ENCODE results near the gene PPP1R1C.

The PPP1R1C gene

GRCh38 chr2:182066400-182067087 is 80.9 kb downstream of the PPP1R1C start:
- in situ Hi-C loops (cut with MboI; ENCODE audit: low sequenced_read_pairs, unreplicated experiment): no loop called here
- TF ChIP-seq, protein P1, sequence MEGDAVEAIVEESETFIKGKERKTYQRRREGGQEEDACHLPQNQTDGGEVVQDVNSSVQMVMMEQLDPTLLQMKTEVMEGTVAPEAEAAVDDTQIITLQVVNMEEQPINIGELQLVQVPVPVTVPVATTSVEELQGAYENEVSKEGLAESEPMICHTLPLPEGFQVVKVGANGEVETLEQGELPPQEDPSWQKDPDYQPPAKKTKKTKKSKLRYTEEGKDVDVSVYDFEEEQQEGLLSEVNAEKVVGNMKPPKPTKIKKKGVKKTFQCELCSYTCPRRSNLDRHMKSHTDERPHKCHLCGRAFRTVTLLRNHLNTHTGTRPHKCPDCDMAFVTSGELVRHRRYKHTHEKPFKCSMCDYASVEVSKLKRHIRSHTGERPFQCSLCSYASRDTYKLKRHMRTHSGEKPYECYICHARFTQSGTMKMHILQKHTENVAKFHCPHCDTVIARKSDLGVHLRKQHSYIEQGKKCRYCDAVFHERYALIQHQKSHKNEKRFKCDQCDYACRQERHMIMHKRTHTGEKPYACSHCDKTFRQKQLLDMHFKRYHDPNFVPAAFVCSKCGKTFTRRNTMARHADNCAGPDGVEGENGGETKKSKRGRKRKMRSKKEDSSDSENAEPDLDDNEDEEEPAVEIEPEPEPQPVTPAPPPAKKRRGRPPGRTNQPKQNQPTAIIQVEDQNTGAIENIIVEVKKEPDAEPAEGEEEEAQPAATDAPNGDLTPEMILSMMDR (IDR thresholded peaks at IDR 0.05; ENCODE audit: borderline replicate concordance, control extremely low read depth, extremely low read depth, insufficient read depth, missing control alignments): no peak
- no peak for DNase-seq (ENCODE audit: low spot score)

GRCh38 chr2:182067393-182067792 is 81.7 kb downstream of the PPP1R1C start:
- in situ Hi-C loops (cut with MboI; ENCODE audit: low sequenced_read_pairs, unreplicated experiment): no loop called here
- no peak for DNase-seq (ENCODE audit: low spot score)
- TF ChIP-seq, protein P1 (IDR thresholded peaks at IDR 0.05; ENCODE audit: borderline replicate concordance, control extremely low read depth, extremely low read depth, insufficient read depth, missing control alignments): no peak

- no peak for DNase-seq (ENCODE audit: low spot score)
- TF ChIP-seq, protein P1 (IDR thresholded peaks at IDR 0.05; ENCODE audit: borderline replicate concordance, control extremely low read depth, extremely low read depth, insufficient read depth, missing control alignments): no peak
- in situ Hi-C loops (cut with MboI; ENCODE audit: low sequenced_read_pairs, unreplicated experiment): no loop called here
Measured at GRCh38 chr2:182068811-182069210, 83.2 kb downstream of the PPP1R1C start.

DNA sequence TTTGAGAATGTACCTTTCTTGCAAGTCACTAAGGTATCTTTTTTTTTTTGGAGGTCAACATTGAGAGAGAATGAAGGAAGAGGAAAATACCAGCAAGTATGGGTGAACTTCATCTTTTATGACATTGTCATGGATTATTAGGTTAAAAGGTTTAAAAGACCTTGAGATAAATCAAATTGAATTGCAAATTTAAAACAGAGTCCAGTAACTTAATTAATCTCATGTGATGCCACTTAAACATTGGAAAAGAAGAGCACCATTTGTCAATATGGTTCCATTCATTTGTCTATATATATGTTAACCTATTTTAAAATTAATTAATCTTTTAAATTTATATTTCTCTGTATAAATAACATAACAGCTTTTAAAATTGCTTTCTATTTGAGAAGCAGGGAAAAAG is 83.8 kb downstream of the PPP1R1C start:
- TF ChIP-seq, protein P1 (IDR thresholded peaks at IDR 0.05; ENCODE audit: borderline replicate concordance, control extremely low read depth, extremely low read depth, insufficient read depth, missing control alignments): no peak
- in situ Hi-C loops (cut with MboI; ENCODE audit: low sequenced_read_pairs, unreplicated experiment): no loop called here
- no peak for DNase-seq (ENCODE audit: low spot score)

GRCh38 chr2:182069908-182070307 is 84.3 kb downstream of the PPP1R1C start:
- in situ Hi-C loops (cut with MboI; ENCODE audit: low sequenced_read_pairs, unreplicated experiment): no loop called here
- no peak for DNase-seq (ENCODE audit: low spot score)
- TF ChIP-seq, protein P1 (IDR thresholded peaks at IDR 0.05; ENCODE audit: borderline replicate concordance, control extremely low read depth, extremely low read depth, insufficient read depth, missing control alignments): no peak

- TF ChIP-seq, protein P1 (IDR thresholded peaks at IDR 0.05; ENCODE audit: borderline replicate concordance, control extremely low read depth, extremely low read depth, insufficient read depth, missing control alignments): no peak
- in situ Hi-C loops (cut with MboI; ENCODE audit: low sequenced_read_pairs, unreplicated experiment): no loop called here
- DNase-seq (ENCODE audit: low spot score): no peak
Measured at GRCh38 chr2:182070736-182071135, 85.1 kb downstream of the PPP1R1C start.
